ENCODE measurements around the gene PPP1R13L. TPM values are rescaled to one million over a fixed set of nuclear protein-coding genes. Genes with fewer than 3 reads are reported as not detected.

PPP1R13L gene
- total RNA-seq, 1 experiment from 2014 or later, result 27.5 TPM

DNA sequence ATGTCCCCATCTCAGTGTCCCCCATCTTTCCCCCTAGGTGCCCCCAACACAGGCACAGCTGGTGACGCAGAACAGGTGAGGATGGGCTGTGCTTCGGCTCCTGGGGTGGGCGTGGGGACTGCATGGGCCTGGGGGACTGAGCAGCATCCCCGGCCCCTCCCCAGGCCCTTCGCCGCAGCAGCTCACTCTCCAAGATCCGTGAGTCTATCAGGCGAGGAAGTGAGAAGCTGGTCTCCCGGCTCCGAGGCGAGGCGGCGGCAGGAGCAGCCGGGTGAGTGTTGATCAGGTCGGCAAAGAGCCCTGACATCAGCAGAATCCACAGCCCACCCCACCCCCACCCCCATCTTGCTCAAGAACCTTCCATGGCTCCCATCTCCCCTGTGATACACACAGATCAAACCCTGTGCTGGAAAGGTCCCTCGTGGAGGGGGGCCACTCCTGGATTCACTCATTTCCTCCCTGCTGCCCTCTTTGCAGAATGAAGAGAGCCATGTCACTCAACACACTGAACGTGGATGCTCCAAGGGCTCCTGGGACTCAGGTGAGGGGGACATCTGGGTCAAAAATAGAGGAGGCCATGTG lies 54.3 kb downstream of the PPP1R13L start:
- ATAC-seq (no peak), DNase-seq (ENCODE audit: low spot score) (no peak)
- no peaks in the 10 kb centered on the region for H3K9me3 Mint-ChIP-seq
- no peak overlapping the region for H3K4me3 Mint-ChIP-seq
- no peak overlapping the region for H3K27ac Mint-ChIP-seq
- H3K27me3 Mint-ChIP-seq (ENCODE audit: low read depth), result no peaks in the 10 kb centered on the region
- H3K36me3 Mint-ChIP-seq, result peaks cover 34% of the 10 kb centered on the region
- ChIA-PET CTCF (interaction anchor here (1.1 kb wide), 1 partner anchor 224 kb away, joined by 3 read pairs; no protein-coding TSS in a partner anchor), POLR2A (no interaction called here)
- H3K4me1 Mint-ChIP-seq, result 0 out of 2 replicates have a peak, but pooled peaks cover 3% of the 10 kb centered on the region
- TF ChIP-seq, protein P1, sequence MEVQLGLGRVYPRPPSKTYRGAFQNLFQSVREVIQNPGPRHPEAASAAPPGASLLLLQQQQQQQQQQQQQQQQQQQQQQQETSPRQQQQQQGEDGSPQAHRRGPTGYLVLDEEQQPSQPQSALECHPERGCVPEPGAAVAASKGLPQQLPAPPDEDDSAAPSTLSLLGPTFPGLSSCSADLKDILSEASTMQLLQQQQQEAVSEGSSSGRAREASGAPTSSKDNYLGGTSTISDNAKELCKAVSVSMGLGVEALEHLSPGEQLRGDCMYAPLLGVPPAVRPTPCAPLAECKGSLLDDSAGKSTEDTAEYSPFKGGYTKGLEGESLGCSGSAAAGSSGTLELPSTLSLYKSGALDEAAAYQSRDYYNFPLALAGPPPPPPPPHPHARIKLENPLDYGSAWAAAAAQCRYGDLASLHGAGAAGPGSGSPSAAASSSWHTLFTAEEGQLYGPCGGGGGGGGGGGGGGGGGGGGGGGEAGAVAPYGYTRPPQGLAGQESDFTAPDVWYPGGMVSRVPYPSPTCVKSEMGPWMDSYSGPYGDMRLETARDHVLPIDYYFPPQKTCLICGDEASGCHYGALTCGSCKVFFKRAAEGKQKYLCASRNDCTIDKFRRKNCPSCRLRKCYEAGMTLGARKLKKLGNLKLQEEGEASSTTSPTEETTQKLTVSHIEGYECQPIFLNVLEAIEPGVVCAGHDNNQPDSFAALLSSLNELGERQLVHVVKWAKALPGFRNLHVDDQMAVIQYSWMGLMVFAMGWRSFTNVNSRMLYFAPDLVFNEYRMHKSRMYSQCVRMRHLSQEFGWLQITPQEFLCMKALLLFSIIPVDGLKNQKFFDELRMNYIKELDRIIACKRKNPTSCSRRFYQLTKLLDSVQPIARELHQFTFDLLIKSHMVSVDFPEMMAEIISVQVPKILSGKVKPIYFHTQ (CRISPR knock-in tag; IDR thresholded peaks at IDR 0.05), result no peak
- TF ChIP-seq TEAD4 (CRISPR knock-in tag; IDR thresholded peaks at IDR 0.05) (no peak), SMAD3 (CRISPR knock-in tag; IDR thresholded peaks at IDR 0.05; ENCODE audit: borderline replicate concordance) (no peak), ESRRA (CRISPR knock-in tag; IDR thresholded peaks at IDR 0.05; ENCODE audit: borderline replicate concordance) (no peak), SOX15 (CRISPR knock-in tag; IDR thresholded peaks at IDR 0.05) (no peak), GABPB1 (CRISPR knock-in tag; IDR thresholded peaks at IDR 0.05) (no peak), ZNF232 (CRISPR knock-in tag; IDR thresholded peaks at IDR 0.05) (no peak), SP1 (CRISPR knock-in tag; conservative IDR thresholded peaks at IDR 0.05) (no peak)
- TF ChIP-seq, protein P2, sequence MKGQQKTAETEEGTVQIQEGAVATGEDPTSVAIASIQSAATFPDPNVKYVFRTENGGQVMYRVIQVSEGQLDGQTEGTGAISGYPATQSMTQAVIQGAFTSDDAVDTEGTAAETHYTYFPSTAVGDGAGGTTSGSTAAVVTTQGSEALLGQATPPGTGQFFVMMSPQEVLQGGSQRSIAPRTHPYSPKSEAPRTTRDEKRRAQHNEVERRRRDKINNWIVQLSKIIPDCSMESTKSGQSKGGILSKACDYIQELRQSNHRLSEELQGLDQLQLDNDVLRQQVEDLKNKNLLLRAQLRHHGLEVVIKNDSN (CRISPR knock-in tag; IDR thresholded peaks at IDR 0.05), result no peak
- TF ChIP-seq, protein P3, sequence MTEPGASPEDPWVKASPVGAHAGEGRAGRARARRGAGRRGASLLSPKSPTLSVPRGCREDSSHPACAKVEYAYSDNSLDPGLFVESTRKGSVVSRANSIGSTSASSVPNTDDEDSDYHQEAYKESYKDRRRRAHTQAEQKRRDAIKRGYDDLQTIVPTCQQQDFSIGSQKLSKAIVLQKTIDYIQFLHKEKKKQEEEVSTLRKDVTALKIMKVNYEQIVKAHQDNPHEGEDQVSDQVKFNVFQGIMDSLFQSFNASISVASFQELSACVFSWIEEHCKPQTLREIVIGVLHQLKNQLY (CRISPR knock-in tag; IDR thresholded peaks at IDR 0.05), result no peak
- TF ChIP-seq, protein P4, sequence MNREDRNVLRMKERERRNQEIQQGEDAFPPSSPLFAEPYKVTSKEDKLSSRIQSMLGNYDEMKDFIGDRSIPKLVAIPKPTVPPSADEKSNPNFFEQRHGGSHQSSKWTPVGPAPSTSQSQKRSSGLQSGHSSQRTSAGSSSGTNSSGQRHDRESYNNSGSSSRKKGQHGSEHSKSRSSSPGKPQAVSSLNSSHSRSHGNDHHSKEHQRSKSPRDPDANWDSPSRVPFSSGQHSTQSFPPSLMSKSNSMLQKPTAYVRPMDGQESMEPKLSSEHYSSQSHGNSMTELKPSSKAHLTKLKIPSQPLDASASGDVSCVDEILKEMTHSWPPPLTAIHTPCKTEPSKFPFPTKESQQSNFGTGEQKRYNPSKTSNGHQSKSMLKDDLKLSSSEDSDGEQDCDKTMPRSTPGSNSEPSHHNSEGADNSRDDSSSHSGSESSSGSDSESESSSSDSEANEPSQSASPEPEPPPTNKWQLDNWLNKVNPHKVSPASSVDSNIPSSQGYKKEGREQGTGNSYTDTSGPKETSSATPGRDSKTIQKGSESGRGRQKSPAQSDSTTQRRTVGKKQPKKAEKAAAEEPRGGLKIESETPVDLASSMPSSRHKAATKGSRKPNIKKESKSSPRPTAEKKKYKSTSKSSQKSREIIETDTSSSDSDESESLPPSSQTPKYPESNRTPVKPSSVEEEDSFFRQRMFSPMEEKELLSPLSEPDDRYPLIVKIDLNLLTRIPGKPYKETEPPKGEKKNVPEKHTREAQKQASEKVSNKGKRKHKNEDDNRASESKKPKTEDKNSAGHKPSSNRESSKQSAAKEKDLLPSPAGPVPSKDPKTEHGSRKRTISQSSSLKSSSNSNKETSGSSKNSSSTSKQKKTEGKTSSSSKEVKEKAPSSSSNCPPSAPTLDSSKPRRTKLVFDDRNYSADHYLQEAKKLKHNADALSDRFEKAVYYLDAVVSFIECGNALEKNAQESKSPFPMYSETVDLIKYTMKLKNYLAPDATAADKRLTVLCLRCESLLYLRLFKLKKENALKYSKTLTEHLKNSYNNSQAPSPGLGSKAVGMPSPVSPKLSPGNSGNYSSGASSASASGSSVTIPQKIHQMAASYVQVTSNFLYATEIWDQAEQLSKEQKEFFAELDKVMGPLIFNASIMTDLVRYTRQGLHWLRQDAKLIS (CRISPR knock-in tag; IDR thresholded peaks at IDR 0.05; ENCODE audit: borderline replicate concordance), result no peak
- TF ChIP-seq, protein P5, sequence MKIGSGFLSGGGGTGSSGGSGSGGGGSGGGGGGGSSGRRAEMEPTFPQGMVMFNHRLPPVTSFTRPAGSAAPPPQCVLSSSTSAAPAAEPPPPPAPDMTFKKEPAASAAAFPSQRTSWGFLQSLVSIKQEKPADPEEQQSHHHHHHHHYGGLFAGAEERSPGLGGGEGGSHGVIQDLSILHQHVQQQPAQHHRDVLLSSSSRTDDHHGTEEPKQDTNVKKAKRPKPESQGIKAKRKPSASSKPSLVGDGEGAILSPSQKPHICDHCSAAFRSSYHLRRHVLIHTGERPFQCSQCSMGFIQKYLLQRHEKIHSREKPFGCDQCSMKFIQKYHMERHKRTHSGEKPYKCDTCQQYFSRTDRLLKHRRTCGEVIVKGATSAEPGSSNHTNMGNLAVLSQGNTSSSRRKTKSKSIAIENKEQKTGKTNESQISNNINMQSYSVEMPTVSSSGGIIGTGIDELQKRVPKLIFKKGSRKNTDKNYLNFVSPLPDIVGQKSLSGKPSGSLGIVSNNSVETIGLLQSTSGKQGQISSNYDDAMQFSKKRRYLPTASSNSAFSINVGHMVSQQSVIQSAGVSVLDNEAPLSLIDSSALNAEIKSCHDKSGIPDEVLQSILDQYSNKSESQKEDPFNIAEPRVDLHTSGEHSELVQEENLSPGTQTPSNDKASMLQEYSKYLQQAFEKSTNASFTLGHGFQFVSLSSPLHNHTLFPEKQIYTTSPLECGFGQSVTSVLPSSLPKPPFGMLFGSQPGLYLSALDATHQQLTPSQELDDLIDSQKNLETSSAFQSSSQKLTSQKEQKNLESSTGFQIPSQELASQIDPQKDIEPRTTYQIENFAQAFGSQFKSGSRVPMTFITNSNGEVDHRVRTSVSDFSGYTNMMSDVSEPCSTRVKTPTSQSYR (CRISPR knock-in tag; IDR thresholded peaks at IDR 0.05), result no peak
- TF ChIP-seq, protein P6, sequence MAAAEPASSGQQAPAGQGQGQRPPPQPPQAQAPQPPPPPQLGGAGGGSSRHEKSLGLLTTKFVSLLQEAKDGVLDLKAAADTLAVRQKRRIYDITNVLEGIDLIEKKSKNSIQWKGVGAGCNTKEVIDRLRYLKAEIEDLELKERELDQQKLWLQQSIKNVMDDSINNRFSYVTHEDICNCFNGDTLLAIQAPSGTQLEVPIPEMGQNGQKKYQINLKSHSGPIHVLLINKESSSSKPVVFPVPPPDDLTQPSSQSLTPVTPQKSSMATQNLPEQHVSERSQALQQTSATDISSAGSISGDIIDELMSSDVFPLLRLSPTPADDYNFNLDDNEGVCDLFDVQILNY (CRISPR knock-in tag; IDR thresholded peaks at IDR 0.05), result no peak
- TF ChIP-seq, protein P7, sequence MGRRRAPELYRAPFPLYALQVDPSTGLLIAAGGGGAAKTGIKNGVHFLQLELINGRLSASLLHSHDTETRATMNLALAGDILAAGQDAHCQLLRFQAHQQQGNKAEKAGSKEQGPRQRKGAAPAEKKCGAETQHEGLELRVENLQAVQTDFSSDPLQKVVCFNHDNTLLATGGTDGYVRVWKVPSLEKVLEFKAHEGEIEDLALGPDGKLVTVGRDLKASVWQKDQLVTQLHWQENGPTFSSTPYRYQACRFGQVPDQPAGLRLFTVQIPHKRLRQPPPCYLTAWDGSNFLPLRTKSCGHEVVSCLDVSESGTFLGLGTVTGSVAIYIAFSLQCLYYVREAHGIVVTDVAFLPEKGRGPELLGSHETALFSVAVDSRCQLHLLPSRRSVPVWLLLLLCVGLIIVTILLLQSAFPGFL (CRISPR knock-in tag; IDR thresholded peaks at IDR 0.05; ENCODE audit: borderline replicate concordance), result no peak

Measured in WTC11 (cell line).